NK-92 (cell line): ENCODE results near the gene ZNF282.

ENCODE experiments used
- DNase-seq: peaks from one replicate; lab custom pipeline; 2025; ENCODE audit not compliant: unreplicated experiment; lab: John Stamatoyannopoulos, UW

Gene ZNF282

DNA sequence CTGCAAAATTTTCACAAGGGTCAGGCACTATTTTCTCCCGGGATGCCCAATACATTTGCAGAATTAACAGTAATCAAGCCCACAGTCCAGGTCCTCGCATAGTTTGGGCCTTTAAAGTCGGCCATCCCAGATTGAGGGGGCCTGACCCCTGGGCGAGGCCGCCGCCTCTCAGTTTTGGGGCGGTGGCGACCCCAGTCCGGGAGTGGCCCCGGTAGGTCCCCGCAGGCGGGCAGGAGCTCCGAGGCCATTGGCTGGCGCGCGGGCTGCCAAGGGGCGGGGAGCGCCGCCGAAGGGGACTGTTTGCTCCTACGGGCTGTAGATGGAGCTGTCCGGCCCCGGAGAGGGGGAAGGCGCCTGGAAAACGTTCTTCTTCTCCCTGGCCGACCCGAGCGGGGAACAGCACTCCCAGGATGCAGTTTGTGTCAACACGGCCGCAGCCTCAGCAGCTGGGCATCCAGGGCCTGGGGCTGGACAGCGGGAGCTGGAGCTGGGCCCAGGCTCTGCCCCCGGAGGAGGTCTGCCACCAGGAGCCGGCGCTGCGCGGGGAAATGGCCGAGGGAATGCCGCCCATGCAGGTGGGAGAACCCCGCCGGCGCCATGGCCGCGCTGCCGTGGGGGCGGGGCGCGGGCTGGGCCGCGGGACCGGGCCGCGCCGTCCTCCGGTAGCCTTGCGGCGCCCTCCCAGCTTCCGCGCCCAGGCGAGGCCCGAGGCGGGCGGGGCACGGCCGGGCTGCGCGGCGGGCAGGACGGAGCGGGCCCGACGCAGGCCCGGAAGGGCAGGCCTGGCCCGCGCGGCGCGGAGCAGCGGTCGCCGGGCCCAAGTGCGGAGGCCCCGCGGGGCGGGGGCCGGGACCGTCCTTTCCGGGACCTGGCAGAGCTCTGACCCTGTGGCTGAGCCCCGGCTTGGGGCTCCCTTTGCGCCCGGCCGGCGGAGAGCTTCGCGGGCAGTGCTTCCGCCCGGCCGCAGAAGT, at the start of gene ZNF282:
Gene ZNF282, plus strand, starts transcription at position 367 of the 971 bp plus-strand sequence. Its CDS starts 44 bp downstream, at position 411.
- DNase-seq = no peak

- DNase-seq = no peak
Observed at GRCh38 chr7:149147072-149147751, 48.1 kb upstream of the ZNF282 start, which contains the start of gene ZNF398. Gene ZNF398, plus strand, starts transcription at chr7:149147453. Its CDS starts 290 bp downstream, at chr7:149147743.

DNA sequence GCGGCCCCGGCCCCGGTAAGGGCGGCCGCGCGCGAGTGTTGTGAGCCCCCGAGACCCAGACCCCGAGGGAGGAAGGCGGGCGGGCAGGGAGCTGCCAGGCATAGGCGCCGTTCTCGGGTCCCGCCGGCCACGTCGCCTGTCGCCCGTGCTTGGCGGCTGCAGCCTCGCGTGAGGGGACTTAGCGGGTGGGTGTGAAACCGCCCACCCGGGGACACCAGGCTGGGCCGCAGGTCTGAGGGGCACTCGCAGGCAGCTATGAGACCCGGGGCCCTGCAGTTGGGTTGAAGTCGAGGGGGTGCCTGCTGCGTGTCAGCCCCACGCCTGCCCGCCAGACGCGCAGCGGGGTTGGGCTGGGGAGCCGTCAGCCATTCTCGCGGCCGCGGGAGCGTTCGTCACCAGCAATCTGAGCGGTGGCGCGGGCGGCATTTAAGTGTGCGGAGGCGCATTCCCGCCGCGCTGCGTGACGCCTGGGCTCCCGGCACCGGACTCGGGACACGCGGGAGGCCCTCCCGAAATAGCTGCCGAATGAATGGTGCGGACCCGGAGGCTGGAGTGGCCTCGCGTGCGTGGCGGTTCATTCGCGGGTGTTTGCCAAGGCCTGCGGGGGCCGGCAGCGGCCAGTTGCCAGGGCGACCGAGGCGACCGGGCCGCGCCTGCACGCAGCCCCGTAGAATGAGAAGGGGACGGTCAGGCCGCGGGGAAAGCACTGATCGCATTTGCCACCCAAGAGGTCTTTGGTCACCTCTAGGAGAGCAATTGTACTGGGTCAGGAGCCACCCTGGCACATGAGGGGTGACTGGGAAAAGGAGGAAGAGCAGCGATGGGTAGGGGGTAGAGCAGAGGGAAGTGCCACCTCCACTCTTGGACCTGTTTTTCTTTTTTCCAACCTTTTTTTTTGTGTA, 47.3 kb upstream of the ZNF282 start:
- no peak for DNase-seq

GRCh38 chr7:149150981-149151380, 44.4 kb upstream of the ZNF282 start:
- DNase-seq = no peak

DNA sequence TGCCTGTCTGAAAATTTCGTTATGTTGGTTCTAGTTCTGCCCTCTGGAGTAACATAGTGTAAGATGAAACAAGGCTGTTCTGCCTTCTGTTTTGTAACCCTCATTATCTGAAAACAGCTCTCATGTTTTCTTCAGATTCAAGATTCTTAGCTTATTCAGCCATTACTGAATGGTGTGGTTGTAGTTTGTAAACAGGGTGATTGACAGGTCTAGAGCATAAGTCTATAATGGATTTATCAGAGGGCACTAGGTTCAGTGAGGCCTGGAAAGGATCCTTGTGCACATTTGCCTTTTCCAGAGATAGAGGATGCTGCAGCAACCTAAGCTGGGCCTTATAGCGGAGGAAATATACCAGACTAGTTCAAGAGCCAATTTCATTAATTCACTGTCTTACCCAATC, 42.0 kb upstream of the ZNF282 start:
- DNase-seq = no peak

- DNase-seq = no peak
Observed at GRCh38 chr7:149154056-149154455, 41.3 kb upstream of the ZNF282 start.

DNA sequence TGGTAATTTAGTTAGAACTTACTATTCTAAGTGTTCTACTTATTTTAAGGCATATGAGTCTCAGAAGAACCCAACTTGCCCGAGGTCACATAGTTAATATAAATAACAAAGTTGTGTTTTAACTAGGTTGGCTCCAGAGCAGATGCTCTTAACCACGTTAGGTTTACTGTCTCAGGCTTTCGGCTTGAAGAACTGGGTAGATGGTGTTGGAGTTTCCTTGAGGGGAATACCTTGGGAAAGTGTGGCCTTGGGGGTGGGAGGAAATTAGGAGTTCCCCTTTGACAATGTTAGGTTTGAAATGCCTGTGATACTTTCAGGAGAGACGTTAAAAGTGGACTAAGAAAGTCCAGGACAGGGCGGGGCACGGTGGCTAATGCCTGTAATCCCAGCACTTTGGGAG, 38.4 kb upstream of the ZNF282 start:
- DNase-seq = no peak

- DNase-seq = no peak
Observed at GRCh38 chr7:149161241-149161848, 34.0 kb upstream of the ZNF282 start.

GRCh38 chr7:149166142-149166541, 29.2 kb upstream of the ZNF282 start:
- DNase-seq = no peak

DNA sequence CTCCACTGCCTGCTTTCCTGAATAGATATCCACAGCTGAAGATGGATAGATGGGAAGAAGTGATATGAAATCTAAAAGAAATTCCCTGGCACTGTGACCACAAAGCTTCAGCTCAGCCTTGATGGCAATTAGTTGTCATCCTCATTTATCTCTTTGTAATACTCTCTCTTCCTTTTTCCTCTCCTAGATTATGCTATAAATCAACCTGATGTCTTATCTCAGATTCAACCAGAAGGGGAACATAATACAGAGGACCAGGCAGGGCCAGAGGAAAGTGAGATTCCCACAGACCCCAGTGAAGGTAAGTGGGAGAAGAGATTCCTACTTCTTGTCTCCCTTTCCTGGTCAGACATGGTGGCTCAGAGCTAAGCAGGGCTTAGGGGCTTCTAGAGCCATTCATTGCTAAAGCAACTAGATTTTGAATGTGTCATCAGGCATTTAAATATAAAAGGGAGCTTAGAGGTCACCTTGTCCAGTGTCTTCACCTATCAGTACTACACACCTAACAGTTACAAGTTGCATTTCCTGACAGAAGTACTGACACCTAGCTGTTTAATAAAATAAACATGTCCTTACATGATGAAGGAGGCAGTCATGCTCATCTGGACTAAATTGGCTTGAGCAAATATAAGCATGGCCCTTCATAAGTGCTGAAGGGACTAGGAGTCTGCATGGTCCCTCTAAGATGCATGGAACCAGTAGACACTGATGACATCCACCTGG, 28.6 kb upstream of the ZNF282 start:
- no peak for DNase-seq

- no peak for DNase-seq
Observed at GRCh38 chr7:149171892-149172533, 23.3 kb upstream of the ZNF282 start.

GRCh38 chr7:149172534-149172920, 22.8 kb upstream of the ZNF282 start:
- no peak for DNase-seq

DNA sequence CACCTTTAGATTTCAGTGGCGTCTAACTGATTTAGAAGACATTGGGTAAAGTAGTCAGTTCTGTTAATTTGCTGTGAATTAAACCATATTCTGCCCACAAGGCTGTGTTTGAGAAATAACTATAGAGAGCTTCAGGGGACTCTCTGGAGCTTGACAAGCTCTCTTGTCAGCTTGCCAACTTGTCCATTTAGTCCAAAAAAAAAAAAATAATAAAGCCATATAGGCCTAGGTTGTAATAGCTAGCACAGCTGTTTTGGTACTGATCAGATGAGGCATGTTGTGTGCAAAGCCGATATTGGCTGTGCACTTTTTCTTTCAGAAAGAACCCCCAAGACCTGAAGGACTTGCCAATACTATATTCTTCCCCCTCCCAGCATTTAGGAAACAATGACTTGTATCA, 20.2 kb upstream of the ZNF282 start:
- no peak for DNase-seq

DNA sequence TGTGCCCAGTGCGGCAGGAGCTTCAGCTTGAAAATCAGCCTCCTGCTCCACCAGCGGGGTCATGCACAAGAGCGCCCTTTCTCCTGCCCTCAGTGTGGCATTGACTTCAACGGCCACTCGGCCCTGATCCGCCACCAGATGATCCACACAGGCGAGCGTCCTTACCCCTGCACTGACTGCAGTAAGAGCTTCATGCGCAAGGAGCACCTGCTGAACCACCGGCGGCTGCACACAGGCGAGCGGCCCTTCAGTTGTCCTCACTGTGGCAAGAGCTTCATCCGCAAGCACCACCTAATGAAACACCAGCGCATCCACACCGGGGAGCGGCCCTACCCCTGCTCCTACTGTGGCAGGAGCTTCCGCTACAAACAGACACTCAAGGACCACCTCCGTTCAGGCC, 16.1 kb upstream of the ZNF282 start:
- DNase-seq = no peak

DNA sequence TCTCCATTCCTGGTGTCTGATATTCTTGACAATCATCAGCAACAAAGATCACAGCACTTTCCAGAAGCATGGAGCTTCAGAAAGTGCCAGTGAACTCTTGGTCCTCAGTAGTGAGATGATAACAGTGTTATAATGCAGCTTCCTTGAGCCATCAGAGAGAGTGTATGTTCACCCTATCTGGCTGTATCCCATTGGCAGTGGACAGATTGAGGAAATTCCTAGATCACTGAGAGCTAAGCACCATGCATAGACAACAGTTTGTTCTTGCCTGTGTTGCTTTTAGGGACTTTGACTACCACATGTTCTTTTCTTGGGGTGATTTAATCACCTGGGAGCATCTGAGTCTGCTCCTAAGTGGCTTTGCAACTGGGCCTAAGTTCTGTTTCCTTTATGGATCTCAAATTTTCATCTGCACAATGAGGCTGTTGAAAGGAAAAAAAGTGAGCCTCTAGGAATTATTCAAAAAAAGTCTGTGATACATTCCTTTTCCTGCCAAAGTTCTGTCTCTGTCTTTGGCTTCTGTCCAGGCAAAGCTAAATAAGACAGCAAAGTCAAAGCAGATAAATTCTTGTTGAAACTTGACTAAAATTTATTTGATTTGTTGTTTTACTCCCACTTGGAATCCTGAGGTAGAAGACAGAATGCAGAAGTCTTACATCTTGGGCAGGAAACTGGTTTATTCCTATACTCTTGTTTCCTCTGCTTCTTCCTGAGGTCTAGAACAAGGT, 14.5 kb upstream of the ZNF282 start:
- no peak for DNase-seq

GRCh38 chr7:149181450-149181790, 13.9 kb upstream of the ZNF282 start:
- DNase-seq = no peak

- no peak for DNase-seq
Observed at GRCh38 chr7:149184274-149184673, 11.1 kb upstream of the ZNF282 start.

DNA sequence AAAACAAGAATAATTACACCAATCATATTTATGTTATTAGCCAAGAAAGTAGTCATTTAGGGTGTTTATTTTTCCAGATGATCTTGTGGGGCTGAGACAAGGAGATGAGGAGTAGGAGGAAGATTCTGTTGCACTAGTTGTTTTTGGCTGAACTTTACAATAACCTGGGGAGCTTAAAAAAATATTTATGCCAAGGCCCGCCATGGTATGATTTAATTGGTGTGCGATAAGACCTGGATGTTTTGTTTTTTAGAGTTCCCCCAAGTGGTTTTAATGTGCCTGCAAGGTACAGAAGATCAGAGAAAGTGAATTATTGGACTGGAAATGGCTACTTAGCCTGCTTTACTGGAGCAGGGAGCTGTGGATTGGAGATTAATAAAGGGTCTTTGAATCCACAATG, 7.1 kb upstream of the ZNF282 start:
- no peak for DNase-seq
